ENCODE results near the gene C5orf63. TPM values are rescaled to one million over a fixed set of nuclear protein-coding genes. Genes with fewer than 3 reads are reported as not detected.
A peak's percentile ranks its signal among the peaks of the same experiment; 100 is the strongest.

C5orf63 gene
- total RNA-seq, 6 experiments from 2014 or later, result 1.9 to 6.2 (median 3.7) TPM

DNA sequence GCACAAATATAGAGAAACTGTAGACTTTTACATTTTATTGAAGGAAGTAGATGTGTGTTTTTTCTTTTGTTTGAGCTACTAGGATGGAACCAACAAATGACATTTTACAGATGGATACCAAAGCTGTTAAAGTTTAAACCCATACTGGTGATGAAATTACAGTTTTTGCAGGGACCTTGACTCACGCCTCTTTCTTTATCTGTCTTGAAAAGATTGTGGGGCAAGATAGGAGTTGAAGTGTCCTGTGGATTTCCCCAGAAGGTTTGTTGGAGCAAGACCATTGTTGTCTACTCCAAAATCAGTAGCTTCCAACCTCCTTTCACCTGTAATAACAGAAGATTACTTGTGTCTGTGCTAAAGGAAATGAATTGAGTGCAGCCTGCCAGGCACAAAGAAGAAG, 4.1 kb upstream of the C5orf63 start:
- no peak for TF ChIP-seq POLR2A (IDR thresholded peaks at IDR 0.05)
- TF ChIP-seq, protein P1, sequence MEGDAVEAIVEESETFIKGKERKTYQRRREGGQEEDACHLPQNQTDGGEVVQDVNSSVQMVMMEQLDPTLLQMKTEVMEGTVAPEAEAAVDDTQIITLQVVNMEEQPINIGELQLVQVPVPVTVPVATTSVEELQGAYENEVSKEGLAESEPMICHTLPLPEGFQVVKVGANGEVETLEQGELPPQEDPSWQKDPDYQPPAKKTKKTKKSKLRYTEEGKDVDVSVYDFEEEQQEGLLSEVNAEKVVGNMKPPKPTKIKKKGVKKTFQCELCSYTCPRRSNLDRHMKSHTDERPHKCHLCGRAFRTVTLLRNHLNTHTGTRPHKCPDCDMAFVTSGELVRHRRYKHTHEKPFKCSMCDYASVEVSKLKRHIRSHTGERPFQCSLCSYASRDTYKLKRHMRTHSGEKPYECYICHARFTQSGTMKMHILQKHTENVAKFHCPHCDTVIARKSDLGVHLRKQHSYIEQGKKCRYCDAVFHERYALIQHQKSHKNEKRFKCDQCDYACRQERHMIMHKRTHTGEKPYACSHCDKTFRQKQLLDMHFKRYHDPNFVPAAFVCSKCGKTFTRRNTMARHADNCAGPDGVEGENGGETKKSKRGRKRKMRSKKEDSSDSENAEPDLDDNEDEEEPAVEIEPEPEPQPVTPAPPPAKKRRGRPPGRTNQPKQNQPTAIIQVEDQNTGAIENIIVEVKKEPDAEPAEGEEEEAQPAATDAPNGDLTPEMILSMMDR (IDR thresholded peaks at IDR 0.05), result no peak
- Histone ChIP-seq H3K4me1 (no peaks in the 10 kb centered on the region), H3K36me3 (no peaks in the 10 kb centered on the region), H3K27ac (no peak overlapping the region), H3K4me3 (no peak overlapping the region), H3K27me3 (no peaks in the 10 kb centered on the region), H3K9me3 (no peaks in the 10 kb centered on the region)
- ATAC-seq, result no peak
- WGBS (ENCODE audit: insufficient coverage, low coverage, low lambda C conversion rate, missing lambda C conversion rate), result 17% methylated on average over 1 of the region's 1 CpG
- intact Hi-C loops (cut with DNase I), result no loop called here
- DNase-seq, result no peak

DNA sequence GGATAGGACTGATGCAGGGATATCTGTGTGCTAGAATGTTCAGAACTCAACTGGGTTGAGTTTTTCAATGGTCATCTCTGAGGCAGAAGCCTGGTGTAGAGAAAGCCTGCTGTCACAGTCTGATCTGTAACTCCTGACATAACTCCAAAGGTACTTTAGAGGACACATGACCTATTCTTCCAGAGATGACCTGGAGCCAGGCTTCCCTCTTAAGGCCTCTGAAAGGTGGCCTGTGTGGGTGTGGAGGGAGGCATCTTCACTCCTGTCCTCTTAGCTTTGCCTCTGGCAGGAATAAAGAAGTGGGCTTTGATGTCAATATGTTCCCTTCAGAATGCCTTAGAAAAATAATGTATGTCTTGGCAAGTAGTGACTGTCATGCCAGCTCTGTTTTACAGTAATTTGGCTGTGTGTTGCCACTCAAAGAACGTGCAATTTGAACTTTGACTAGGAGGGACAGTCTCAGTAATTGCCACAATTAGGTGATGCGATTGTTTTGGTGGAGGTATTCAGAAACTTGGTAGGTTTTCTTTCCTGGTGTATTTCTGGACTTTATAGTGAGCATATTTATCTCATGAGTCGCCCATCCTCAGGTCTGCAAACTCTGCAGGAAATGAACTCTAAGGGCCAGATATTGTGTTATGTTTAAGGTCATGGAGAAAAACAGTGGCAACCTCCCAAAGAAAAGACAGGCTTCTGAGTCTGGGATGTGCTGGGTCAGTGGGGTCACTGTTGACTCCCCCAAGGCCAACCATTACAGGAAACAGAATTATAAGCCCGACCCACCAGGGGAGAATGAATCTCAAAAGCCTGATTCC, 3.2 kb upstream of the C5orf63 start:
- DNase-seq, result no peak
- H3K27me3 ChIP-seq, result no peaks in the 10 kb centered on the region
- no peaks in the 10 kb centered on the region for H3K4me1 ChIP-seq
- TF ChIP-seq POLR2A (IDR thresholded peaks at IDR 0.05), result no peak
- TF ChIP-seq, protein P1 (IDR thresholded peaks at IDR 0.05), result no peak
- no peak overlapping the region for H3K4me3 ChIP-seq
- no peak overlapping the region for H3K27ac ChIP-seq
- no peaks in the 10 kb centered on the region for H3K36me3 ChIP-seq
- no peaks in the 10 kb centered on the region for H3K9me3 ChIP-seq
- 41% methylated on average over 4 of the region's 4 CpGs for WGBS (ENCODE audit: insufficient coverage, low coverage, low lambda C conversion rate, missing lambda C conversion rate)
- peak; percentile 21 to 70 (median 52) for ATAC-seq
- intact Hi-C loops (cut with DNase I), result no loop called here

DNA sequence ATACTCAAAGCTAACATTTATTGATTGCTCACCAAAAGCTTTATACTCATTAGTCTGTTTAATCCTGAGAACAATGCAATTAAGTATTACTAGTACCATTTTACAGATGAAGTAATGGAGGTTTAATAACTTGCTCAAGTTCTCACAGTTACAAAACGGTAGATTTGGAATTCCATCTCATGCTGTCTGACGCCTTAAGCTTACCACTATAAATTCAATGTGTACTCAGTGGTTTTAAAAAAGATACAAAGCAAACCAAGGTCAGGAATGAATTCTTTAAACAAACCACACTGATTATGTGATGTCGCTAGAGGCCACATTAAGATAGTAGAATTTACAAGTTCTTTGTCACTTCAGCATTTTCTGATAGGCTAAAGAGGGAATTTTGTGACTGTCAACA, 1.2 kb upstream of the C5orf63 start:
- TF ChIP-seq POLR2A (IDR thresholded peaks at IDR 0.05), result no peak
- TF ChIP-seq, protein P1 (IDR thresholded peaks at IDR 0.05), result no peak
- Histone ChIP-seq H3K4me1 (no peaks in the 10 kb centered on the region), H3K27me3 (no peaks in the 10 kb centered on the region), H3K4me3 (no peak overlapping the region), H3K9me3 (no peaks in the 10 kb centered on the region), H3K36me3 (peaks cover 0 to 4% (median 0%) of the 10 kb centered on the region in 4 donors), H3K27ac (no peak overlapping the region)
- DNase-seq (no peak), ATAC-seq (no peak)
- 86% methylated on average over 3 of the region's 3 CpGs for WGBS (ENCODE audit: insufficient coverage, low coverage, low lambda C conversion rate, missing lambda C conversion rate)
- intact Hi-C loops (cut with DNase I), result no loop called here

DNA sequence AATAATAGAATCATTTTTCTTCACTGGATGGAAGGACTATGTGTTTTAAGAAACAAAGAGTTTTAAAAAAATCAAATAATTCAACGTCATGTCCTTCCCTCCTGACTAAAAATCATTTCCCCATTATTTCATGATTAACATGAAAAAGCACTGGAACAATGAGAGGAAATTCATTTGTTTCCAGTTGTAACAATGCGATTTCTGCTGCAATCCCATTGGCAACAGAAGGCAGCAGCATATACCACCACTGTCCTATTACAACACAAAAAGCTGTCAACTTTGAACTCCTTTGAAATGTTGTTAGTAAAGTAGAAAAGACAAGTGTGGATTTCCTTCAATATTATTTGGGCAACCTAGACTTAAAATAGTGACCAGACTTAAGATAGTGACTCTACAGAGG, 3.1 kb downstream of the C5orf63 start:
- peak in 2 of 4 donors; percentile 27 to 54 for ATAC-seq
- intact Hi-C loops (cut with DNase I), result no loop called here
- WGBS (ENCODE audit: insufficient coverage, low coverage, low lambda C conversion rate, missing lambda C conversion rate), result 73% methylated on average over 2 of the region's 2 CpGs

More for the DNA sequence above, 3.1 kb downstream of the C5orf63 start:
- Histone ChIP-seq H3K4me1 (no peaks in the 10 kb centered on the region), H3K27me3 (no peaks in the 10 kb centered on the region), H3K4me3 (no peak overlapping the region), H3K27ac (peak overlapping the region in 1 of 3 donors; percentile 14), H3K36me3 (peaks cover 0 to 4% (median 0%) of the 10 kb centered on the region in 4 donors), H3K9me3 (no peaks in the 10 kb centered on the region)
- no peak for DNase-seq
- no peak for TF ChIP-seq POLR2A (IDR thresholded peaks at IDR 0.05)
- TF ChIP-seq, protein P1 (IDR thresholded peaks at IDR 0.05), result no peak

Measured in right lobe of liver (tissue), 6 donors.